ENCODE measurements around the gene SDSL.
A peak's percentile ranks its signal among the peaks of the same experiment; 100 is the strongest.

The SDSL gene, protein sequence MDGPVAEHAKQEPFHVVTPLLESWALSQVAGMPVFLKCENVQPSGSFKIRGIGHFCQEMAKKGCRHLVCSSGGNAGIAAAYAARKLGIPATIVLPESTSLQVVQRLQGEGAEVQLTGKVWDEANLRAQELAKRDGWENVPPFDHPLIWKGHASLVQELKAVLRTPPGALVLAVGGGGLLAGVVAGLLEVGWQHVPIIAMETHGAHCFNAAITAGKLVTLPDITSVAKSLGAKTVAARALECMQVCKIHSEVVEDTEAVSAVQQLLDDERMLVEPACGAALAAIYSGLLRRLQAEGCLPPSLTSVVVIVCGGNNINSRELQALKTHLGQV

DNA sequence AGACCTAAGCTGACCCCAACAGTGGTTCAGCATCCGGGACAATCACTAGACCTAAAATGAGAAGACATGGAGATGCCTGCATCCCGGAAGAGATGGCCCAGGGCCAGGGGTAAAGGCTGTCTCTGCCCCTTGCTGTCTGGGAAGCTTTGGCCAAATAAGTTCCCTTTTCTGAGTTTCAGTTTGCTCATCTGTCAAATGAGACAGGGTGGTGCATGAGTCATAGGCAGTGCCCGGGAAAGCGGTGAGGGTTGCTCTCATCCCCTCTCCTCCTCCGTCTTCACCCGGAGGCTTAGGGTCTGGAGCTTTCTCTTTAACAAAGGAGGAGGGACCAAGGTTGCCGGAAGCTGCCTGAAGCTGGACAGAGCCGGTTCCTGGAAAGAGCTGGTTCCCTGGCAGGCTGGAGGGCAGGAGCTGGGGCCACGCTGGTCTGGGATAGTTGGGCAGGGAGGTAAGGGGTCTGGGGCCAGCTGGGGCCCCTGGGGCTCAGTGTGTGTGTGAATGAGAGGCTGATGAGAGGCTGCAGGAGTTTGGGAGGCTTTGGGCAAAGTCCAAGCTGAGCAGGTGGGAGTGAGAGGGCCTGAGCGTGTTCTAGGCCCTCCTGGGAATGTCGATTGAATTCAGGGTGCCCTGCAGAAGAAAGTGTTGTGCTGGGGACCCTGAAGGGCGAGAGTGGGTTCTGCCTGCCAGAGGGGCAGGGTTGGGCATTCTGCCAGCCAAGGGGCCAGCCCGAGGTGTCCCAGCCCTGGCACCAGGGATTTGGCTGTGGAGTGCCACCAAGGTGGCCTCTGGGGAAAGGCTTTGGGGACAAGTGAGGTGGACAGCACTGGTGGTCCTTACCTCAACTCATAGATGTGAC, at the start of gene SDSL:
TSS of gene SDSL (plus strand) at position 351 of the 856 bp plus-strand sequence. CDS start 5,603 bp downstream, outside the sequence.
- DNase-seq (ENCODE audit: low read depth): peak; percentile 77

DNA sequence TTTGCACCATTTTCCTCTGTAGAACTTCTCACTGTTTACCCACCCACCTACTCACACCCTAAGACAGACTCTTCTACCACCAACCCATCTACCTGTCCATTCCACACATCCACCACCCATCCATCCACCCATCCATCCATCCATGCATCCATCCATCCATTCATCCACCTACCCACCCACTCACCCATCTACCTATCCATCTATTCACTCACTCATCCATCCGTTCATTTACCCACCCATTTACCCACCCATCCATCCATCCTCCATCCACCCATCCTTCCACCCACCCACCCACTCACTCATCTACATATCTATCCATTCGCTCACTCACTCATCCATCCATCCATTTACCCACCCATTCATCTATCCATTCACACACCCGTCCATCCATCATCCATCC, 48.7 kb upstream of the SDSL start:
- DNase-seq (ENCODE audit: low read depth): no peak

GRCh38 chr12:113373969-113374368, 48.2 kb upstream of the SDSL start:
- DNase-seq (ENCODE audit: low read depth): no peak

DNA sequence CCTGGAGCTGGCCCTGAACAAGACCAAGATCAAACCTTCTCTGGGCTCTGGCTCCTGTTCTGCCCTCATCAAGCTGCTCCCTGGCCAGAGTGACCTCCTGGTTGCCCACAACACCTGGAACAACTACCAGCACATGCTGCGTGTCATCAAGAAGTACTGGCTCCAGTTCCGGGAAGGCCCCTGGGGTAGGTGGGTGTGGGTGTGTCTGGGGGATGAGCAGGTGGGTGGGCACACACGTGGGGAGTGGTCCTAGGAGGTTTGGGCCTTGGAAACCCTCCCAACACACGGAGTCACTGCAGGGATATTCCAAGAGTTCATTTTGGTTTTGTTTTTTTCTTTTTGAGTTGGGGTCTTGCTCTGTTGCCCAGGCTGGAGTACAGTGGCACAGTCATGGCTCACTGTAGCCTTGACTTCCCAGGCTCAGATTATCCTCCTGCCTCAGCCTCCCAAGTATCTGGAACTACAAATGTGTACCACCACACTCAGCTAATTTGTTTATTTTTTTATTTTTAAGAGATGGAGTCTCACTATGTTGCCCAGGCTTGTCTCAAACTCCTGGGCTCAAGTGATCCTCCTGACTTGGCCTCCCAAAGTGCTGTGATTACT, 47.3 kb upstream of the SDSL start:
- no peak for DNase-seq (ENCODE audit: low read depth)

GRCh38 chr12:113378291-113378690, 43.9 kb upstream of the SDSL start:
- no peak for DNase-seq (ENCODE audit: low read depth)

- DNase-seq (ENCODE audit: low read depth): no peak
Observed at GRCh38 chr12:113381220-113381619, 41.0 kb upstream of the SDSL start.

GRCh38 chr12:113382206-113382605, 40.0 kb upstream of the SDSL start:
- no peak for DNase-seq (ENCODE audit: low read depth)

DNA sequence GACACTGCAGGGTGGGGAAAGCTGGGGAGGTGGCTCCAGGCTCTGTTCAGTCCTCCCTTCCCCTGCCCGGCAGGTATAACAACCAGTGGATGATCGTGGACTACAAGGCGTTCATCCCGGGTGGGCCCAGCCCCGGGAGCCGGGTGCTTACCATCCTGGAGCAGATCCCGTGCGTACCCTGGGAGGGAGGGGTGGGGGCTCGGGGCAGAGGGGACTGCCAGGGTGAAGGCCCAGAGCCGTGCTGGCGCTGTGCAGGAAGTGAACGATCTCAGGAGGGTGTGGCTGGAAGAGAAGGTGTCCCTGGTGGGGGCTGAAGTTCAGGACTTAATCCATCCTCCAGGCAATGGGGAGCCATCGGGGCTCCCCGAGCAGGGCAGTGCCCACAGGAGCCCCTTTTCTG, 37.4 kb upstream of the SDSL start:
- DNase-seq (ENCODE audit: low read depth): no peak

DNA sequence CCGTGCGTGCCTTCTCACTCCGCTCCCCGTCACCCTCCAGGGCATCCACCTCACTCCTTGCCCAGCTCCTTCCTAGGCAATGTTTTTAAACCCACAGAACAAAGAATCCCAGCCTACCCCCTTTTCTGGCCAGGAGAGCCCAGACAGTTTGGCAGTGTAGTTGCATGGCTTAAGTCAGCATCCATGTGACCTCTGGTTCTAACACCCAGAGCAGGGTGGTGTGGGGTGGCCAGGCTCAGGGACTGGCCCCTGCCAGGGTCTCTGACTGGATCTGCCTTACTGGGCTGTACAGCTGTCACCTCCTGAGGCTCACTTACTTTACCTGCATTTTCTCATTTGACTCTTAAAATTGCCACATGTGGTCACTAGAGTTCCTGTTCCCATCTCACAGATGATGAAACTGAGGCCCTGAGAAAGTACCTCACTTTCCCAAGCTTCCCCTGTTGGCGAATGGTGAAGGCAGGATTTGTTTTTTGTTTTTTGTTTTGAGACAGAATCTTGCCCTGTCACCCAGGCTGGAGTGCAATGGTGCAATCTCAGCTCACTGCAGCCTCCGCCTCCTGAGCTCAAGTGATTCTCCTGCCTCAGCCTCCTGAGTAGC, 36.8 kb upstream of the SDSL start:
- no peak for DNase-seq (ENCODE audit: low read depth)

DNA sequence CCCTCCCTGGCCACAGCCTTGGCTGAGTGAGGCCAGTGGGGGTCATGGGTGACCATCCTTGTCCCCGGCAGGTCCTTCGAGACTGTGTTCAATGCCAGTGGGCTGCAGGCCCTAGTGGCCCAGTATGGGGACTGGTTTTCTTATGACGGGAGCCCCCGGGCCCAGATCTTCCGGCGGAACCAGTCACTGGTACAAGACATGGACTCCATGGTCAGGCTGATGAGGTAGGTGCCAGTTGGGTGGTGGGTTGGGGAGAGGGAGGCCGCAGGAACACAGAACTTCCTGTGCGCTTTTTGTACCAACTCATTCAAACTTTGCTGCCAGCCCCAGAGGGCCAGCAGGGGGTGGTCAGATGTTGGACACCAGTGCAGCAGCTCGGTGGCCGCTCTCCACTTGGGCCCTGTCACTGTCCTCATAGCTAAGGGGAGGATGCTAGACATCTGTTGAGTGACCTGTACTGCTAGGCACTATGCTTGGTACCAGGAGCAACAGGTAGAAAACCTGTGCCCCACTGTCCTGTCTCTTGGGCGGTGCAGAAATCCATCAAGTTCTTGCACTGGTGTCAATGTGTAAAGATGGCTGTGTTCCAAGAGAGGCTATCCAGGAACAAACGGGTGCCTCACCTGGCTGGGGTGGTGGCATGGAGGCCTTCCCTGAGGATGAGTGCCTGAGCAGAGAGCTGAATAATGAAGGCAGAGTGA, 35.2 kb upstream of the SDSL start:
- DNase-seq (ENCODE audit: low read depth): no peak

GRCh38 chr12:113387631-113388030, 34.5 kb upstream of the SDSL start:
- no peak for DNase-seq (ENCODE audit: low read depth)

DNA sequence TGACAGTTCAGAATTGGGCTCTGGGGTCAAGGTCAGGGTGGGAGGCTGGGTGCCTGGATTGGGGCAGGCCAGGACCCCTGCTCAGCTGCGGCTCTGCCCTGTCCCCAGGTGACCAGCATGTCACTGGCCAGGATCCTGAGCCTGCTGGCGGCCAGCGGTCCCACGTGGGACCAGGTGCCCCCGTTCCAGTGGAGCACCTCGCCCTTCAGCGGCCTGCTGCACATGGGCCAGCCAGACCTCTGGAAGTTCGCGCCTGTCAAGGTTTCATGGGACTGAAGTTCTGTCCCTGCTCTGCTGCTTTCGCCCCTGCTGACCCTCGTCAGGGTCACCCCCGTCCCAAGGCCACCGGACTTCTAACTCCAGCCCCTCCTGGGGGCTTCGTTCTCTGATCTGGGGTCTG, 33.8 kb upstream of the SDSL start:
- no peak for DNase-seq (ENCODE audit: low read depth)

DNA sequence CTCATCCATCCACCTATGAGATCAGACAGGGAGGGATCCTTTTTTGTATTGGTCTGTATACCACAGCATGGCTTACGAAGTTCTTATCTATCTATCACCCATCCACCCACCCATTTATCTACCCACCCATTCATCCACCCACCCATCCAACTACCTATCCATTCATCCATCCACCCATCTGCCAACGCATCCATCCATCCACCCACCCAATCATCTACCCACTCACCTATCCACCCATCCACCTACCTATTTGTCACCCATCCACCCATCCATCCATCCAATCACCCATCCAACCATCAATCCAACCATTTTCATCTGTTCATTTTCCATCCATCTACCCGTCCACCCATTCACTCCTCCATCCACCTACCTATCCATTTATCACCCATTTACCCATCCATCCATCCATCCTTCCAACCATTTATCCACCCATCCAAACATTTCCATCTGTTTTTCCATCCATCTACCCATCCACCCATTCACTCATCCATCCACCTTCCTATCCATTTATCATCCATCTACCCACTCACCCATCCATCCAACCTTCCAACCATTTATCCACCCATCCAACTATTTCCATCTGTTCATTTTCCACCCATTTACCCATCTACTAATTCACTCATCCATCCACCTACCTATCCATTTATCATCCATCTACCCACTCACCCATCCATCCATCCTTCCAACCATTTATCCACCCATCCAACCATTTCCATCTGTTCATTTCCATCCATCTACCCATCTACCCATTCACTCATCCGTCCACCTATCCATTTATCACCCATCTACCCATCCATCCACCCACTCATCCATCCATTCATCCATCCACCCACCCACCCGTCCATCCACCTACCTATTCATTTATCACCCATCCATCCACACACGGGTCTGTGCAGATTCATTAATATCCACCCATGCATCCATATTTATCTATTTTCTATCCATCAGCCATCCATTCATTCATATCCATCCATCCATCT, 31.8 kb upstream of the SDSL start:
- no peak for DNase-seq (ENCODE audit: low read depth)

- no peak for DNase-seq (ENCODE audit: low read depth)
Observed at GRCh38 chr12:113391145-113391544, 31.0 kb upstream of the SDSL start.

- no peak for DNase-seq (ENCODE audit: low read depth)
Observed at GRCh38 chr12:113391650-113392337, 30.4 kb upstream of the SDSL start.

DNA sequence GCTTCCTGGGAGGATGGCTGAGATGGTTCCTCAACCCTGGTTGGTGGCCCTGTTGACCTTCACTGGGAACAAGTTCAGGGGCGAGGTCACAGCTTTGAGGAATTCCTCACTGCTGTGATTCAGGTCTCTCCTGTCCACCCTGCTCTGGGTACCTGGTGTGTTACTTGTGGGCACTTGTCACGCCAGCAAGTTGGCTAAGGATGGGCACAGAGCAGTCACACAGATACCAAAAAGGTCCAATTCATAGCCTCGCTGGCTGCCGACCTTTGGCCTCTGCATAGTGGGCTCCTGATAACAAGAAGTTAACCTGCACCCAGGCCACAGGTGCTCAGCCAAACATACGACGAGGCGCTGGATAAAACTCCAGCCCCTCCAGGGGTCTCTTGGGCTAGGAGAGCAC, 29.7 kb upstream of the SDSL start:
- DNase-seq (ENCODE audit: low read depth): no peak

DNA sequence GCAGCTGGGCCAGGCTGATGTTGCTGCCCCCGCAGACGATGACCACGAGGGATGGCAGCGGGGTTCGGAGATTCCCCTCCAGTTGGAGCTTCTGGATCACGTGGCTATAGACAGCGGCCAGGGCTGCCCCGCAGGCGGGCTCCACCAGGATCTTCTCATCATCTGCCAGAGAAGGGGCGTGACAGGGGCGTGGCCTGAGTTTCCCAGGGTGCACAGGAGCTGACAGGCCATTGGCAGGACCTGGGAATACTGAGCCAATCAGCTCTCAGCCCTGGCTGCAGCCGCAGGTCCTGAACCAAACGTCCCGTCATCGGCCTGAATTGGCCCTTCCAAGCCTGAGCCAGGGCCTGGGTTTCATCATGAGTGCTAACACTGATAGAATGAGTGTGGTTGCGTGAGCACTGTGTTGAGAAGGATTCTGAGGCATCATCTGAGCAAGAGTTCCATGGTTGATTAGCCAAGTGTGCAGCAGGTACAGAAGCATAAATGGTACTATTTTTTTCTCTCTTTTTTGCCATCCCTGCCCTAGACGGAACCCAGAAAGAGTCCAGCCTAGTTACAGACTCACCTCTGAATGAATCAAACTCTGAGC, 29.1 kb upstream of the SDSL start:
- DNase-seq (ENCODE audit: low read depth): peak; percentile 41

DNA sequence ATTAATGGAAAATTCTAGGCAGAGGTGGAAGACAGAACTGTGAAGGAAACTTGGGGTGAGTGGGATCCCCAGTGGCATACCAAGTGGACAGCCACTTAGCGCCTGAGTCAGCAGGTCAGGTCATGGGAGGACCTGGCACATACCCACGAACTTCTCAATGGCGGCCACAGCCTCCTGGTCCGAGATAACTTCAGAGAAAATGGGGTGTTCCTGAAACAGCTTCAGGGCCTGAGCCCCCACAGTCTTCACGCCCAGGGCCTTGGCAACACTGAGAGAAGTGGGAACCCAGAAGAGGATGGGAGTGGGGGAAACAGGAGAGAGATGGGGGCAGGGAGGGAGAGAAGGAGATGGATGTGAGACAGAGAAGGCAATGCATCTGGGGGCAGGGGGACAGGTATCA, 28.4 kb upstream of the SDSL start:
- DNase-seq (ENCODE audit: low read depth): no peak

GRCh38 chr12:113395119-113395518, 27.1 kb upstream of the SDSL start:
- no peak for DNase-seq (ENCODE audit: low read depth)

DNA sequence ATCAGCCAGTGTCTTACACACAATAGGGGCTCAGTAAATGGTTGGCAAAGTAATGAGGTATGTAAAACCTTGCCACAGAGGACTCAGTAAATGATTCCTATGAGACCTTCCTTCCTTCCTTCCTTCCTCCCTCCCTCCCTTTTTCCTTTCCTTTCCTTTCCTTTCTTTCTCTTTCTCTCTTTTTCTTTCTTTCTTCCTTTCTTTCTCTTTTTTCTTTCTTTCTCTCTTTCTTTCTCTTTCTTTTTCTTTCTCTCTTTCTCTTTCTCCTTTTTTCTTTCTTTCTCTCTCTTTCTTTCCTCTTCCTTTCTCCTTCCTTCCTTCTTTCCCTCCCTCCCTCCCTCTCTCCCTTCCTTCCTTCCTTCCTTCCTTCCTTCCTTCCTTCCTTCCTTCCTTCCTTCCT, 26.0 kb upstream of the SDSL start:
- DNase-seq (ENCODE audit: low read depth): no peak
